Esophagus squamous epithelium (tissue), 4 donors: ENCODE measurements around the gene ASB2.

Experiments
- POLR2A ChIP-seq, 4 donors: fragments of 450-650 bp; IDR thresholded peaks; one replicate each; pipeline ENCODE4 v1.6.1; 2017; ENCODE audit warnings: antibody characterized with exemption in 4 of 4, mild to moderate bottlenecking in 4 of 4, moderate library complexity in 3 of 4
- TF ChIP-seq, protein P1 (sequence below), 6 experiments: fragments of 450-650 bp in 4 of 6; fragments of 200-600 bp in 2 of 6; sonication (generic) in 2 of 6; IDR thresholded peaks; one replicate each; pipeline ENCODE4 v1.5.1; 2016 to 2019; ENCODE audit warnings: antibody characterized with exemption in 6 of 6, mild to moderate bottlenecking in 4 of 6, moderate library complexity in 4 of 6

DNA sequence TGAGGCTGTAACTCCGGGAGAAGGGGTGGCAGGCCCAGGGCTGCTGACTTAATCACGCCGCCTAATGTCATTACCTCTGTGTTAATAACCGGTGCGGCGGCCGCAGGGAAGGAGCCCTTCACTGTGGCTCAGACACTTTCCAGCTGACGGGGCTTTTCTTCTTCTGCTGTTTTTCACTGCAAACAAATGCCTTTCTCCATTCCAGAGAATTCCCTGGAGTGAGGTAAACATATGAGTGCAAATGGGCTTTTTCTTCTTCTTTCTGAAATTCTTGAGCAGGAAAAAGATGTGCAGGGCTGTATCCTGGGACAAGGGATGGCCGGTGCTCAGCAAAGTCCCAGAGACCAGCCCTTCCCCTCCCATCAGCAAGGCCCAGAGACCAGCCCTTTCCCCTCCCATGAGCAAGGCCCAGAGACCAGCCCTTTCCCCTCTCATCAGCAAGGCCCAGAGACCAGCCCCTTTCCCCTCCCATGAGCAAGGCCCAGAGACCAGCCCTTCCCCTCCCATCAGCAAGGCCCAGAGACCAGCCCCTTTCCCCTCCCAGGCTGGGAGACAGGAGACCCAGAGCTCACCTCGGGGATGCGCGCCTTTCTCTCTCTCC is 82.6 kb downstream of the ASB2 start:
- TF ChIP-seq, protein P1, sequence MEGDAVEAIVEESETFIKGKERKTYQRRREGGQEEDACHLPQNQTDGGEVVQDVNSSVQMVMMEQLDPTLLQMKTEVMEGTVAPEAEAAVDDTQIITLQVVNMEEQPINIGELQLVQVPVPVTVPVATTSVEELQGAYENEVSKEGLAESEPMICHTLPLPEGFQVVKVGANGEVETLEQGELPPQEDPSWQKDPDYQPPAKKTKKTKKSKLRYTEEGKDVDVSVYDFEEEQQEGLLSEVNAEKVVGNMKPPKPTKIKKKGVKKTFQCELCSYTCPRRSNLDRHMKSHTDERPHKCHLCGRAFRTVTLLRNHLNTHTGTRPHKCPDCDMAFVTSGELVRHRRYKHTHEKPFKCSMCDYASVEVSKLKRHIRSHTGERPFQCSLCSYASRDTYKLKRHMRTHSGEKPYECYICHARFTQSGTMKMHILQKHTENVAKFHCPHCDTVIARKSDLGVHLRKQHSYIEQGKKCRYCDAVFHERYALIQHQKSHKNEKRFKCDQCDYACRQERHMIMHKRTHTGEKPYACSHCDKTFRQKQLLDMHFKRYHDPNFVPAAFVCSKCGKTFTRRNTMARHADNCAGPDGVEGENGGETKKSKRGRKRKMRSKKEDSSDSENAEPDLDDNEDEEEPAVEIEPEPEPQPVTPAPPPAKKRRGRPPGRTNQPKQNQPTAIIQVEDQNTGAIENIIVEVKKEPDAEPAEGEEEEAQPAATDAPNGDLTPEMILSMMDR (IDR thresholded peaks at IDR 0.05), result no peak
- no peak for TF ChIP-seq POLR2A (IDR thresholded peaks at IDR 0.05)
